ENCODE results near the gene TFAP2E. TPM values are rescaled to one million over a fixed set of nuclear protein-coding genes. Genes with fewer than 3 reads are reported as not detected.

TFAP2E gene
- total and polyA plus RNA-seq, 8 donors, result 0.37 to 44.3 (median 1.8) TPM; not detected in 3

DNA sequence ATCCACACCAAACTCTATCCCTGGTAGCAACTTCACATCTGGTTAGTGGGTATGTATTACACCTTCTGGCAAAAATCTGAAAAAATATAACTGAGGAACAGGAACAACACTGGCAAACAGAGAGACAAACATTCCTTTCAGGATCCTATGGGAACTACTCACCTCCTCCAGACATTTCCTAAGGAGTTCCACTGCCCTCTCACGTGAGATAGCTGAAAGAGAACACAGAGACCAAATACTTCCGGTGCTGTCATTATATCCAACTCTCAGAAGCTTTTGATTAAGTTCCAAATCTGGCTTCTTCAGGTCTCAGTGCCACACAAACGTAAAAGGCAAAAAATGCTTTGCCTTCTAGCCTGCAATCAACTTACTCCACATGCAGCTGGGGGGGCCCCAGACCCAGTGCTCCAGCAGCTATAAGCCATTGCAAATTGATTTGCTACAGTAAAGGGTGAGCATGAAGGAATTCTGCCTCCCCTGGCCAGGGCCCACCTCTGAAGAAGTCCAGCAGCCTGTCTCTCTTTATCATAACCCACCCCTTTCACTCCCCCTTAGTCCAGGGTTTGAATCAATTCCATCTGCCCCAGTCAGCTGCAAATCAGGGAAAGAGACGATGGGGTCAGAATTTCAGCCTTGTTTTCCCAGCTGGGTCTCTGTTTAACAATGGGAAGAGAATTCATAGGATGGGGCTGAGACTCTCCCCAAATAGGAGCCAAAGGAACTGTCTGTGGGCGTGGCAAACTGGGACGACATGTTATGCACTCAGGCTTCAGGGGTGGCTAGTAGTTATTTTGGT is 32.2 kb downstream of the TFAP2E start:
- Histone ChIP-seq H3K9me3 (no peaks in the 10 kb centered on the region), H3K36me3 (peaks cover 50 to 98% (median 97%) of the 10 kb centered on the region in 4 donors), H3K4me3 (no peak overlapping the region), H3K27ac (no peak overlapping the region), H3K4me1 (no peaks in the 10 kb centered on the region), H3K27me3 (no peaks in the 10 kb centered on the region)
- 84 to 89% (median 86%) methylated on average over 6 of the region's 6 CpGs for WGBS, 5 donors
- TF ChIP-seq, protein P1, sequence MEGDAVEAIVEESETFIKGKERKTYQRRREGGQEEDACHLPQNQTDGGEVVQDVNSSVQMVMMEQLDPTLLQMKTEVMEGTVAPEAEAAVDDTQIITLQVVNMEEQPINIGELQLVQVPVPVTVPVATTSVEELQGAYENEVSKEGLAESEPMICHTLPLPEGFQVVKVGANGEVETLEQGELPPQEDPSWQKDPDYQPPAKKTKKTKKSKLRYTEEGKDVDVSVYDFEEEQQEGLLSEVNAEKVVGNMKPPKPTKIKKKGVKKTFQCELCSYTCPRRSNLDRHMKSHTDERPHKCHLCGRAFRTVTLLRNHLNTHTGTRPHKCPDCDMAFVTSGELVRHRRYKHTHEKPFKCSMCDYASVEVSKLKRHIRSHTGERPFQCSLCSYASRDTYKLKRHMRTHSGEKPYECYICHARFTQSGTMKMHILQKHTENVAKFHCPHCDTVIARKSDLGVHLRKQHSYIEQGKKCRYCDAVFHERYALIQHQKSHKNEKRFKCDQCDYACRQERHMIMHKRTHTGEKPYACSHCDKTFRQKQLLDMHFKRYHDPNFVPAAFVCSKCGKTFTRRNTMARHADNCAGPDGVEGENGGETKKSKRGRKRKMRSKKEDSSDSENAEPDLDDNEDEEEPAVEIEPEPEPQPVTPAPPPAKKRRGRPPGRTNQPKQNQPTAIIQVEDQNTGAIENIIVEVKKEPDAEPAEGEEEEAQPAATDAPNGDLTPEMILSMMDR (IDR thresholded peaks at IDR 0.05), result no peak
- TF ChIP-seq EP300 (IDR thresholded peaks at IDR 0.05), result no peak
- no peak for TF ChIP-seq POLR2A (IDR thresholded peaks at IDR 0.05)
- TF ChIP-seq POLR2AphosphoS5 (IDR thresholded peaks at IDR 0.05), result no peak
- no peak for DNase-seq
- intact Hi-C loops (cut with DNase I; ENCODE audit: low total_unique reads), result no loop called here

- DNase-seq, result no peak
- intact Hi-C loops (cut with DNase I; ENCODE audit: low total_unique reads), result no loop called here
- Histone ChIP-seq H3K27ac (no peak overlapping the region), H3K9me3 (no peaks in the 10 kb centered on the region), H3K4me1 (no peaks in the 10 kb centered on the region), H3K36me3 (peaks cover 50 to 99% (median 96%) of the 10 kb centered on the region in 4 donors), H3K27me3 (no peaks in the 10 kb centered on the region), H3K4me3 (no peak overlapping the region)
- WGBS, 5 donors, result 80 to 92% (median 86%) methylated on average over 4 of the region's 4 CpGs
- TF ChIP-seq, protein P1 (IDR thresholded peaks at IDR 0.05), result no peak
- no peak for TF ChIP-seq POLR2A (IDR thresholded peaks at IDR 0.05)
- TF ChIP-seq POLR2AphosphoS5 (IDR thresholded peaks at IDR 0.05), result no peak
- TF ChIP-seq EP300 (IDR thresholded peaks at IDR 0.05), result no peak
Measured at GRCh38 chr1:35605867-35606182, 32.7 kb downstream of the TFAP2E start.

- WGBS, 5 donors, result 94 to 98% (median 96%) methylated on average over 7 of the region's 7 CpGs
- Histone ChIP-seq H3K27ac (no peak overlapping the region), H3K9me3 (no peaks in the 10 kb centered on the region), H3K4me3 (no peak overlapping the region), H3K4me1 (peaks cover 0 to 13% (median 0%) of the 10 kb centered on the region in 4 donors), H3K27me3 (no peaks in the 10 kb centered on the region), H3K36me3 (peaks cover 14 to 94% (median 78%) of the 10 kb centered on the region in 4 donors)
- TF ChIP-seq POLR2A (IDR thresholded peaks at IDR 0.05) (no peak), POLR2AphosphoS5 (IDR thresholded peaks at IDR 0.05) (no peak), EP300 (IDR thresholded peaks at IDR 0.05) (no peak)
- TF ChIP-seq, protein P1 (IDR thresholded peaks at IDR 0.05), result no peak
- intact Hi-C loops (cut with DNase I; ENCODE audit: low total_unique reads), result no loop called here
- no peak for DNase-seq
Measured at GRCh38 chr1:35611655-35612054, 38.5 kb downstream of the TFAP2E start.

DNA sequence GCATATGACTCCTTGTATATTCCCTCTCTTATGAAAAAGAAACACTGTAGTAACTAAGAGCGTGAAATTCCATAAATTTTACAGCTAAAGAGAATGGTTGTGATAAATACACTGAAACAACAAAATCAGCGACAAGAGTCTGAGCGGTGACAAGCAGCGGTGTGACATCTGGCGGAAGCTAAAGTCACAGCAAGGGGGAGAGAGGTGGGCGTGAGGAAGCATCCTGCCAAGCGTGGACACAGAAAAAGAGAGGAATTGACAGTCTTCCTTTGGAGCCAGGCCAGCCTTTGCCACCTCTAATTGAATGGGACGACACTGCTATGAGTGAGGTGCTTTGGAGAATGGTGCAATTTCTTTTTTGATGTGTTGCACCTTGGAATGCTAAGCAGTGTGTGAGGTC is 42.3 kb downstream of the TFAP2E start:
- Histone ChIP-seq H3K9me3 (no peaks in the 10 kb centered on the region), H3K4me3 (no peak overlapping the region), H3K4me1 (peaks cover 0 to 13% (median 0%) of the 10 kb centered on the region in 4 donors), H3K27ac (no peak overlapping the region), H3K27me3 (no peaks in the 10 kb centered on the region), H3K36me3 (peaks cover 0 to 81% (median 57%) of the 10 kb centered on the region in 4 donors)
- intact Hi-C loops (cut with DNase I; ENCODE audit: low total_unique reads), result no loop called here
- no peak for DNase-seq
- WGBS, 5 donors, result 79 to 87% (median 87%) methylated on average over 8 of the region's 8 CpGs
- TF ChIP-seq POLR2AphosphoS5 (IDR thresholded peaks at IDR 0.05) (no peak), POLR2A (IDR thresholded peaks at IDR 0.05) (no peak), EP300 (IDR thresholded peaks at IDR 0.05) (no peak)
- TF ChIP-seq, protein P1 (IDR thresholded peaks at IDR 0.05), result no peak

Measured in stomach (tissue), 9 donors.